SJCRH30 (cell line): ENCODE measurements around the gene NCOA1. TPM values are rescaled to one million over a fixed set of nuclear protein-coding genes. Genes with fewer than 3 reads are reported as not detected.
"Not testable (repeated sequence)": the region's sequence is repeated elsewhere in the genome, so short reads cannot be mapped to it uniquely, and the experiment has no call there.

Source experiments
- DNase-seq, 2 experiments: peaks; one replicate each; pipeline ENCODE4 v3.0.0-alpha.2; 2015 to 2020
- H3K27ac ChIP-seq: fragments of 250-450 bp; sonication (Bioruptor Pico); 2 replicates; pipeline ENCODE4 v1.5.1; 2020; ENCODE audit warnings: mild to moderate bottlenecking, moderate library complexity
- H3K27me3 ChIP-seq: fragments of 250-450 bp; sonication (Bioruptor Pico); 2 replicates; pipeline ENCODE4 v1.5.1; 2020; ENCODE audit warnings: mild to moderate bottlenecking, moderate library complexity
- H3K36me3 ChIP-seq: fragments of 250-450 bp; sonication (Bioruptor Pico); 2 replicates; pipeline ENCODE4 v1.5.1; 2020; ENCODE audit warnings: mild to moderate bottlenecking, moderate library complexity
- H3K4me1 ChIP-seq: fragments of 250-450 bp; sonication (Bioruptor Pico); 2 replicates; pipeline ENCODE4 v1.5.1; 2020; ENCODE audit warnings: mild to moderate bottlenecking, moderate library complexity
- H3K4me3 ChIP-seq: fragments of 250-450 bp; sonication (Bioruptor Pico); 2 replicates; pipeline ENCODE4 v1.5.1; 2020; ENCODE audit warnings: mild to moderate bottlenecking, moderate library complexity
- H3K9me3 ChIP-seq: fragments of 250-450 bp; sonication (Bioruptor Pico); replicated peaks from 2 replicates; pipeline ENCODE4 v1.5.1; 2020; ENCODE audit warnings: mild to moderate bottlenecking, moderate library complexity
- total RNA-seq: library from RNA; depleted of rRNA; stranded (reverse); fragments of >200 nt; shearing (Covaris generic); gene quantifications from 2 replicates; pipeline ENCODE4 v1.2.3, GENCODE V29; 2014

The NCOA1 gene
- total RNA-seq, 1 experiment from 2014 or later: 121 TPM

GRCh38 chr2:24576617-24577016, 85.6 kb downstream of the NCOA1 start:
- Histone ChIP-seq H3K9me3 (no peaks in the 10 kb centered on the region), H3K4me3 (no peak overlapping the region), H3K27ac (no peak overlapping the region), H3K4me1 (no peaks in the 10 kb centered on the region), H3K36me3 (peaks cover 48% of the 10 kb centered on the region), H3K27me3 (no peaks in the 10 kb centered on the region)
- no peak for DNase-seq

GRCh38 chr2:24577481-24577880, 86.4 kb downstream of the NCOA1 start:
- H3K27me3 ChIP-seq: no peaks in the 10 kb centered on the region
- H3K4me1 ChIP-seq: no peaks in the 10 kb centered on the region
- no peak for DNase-seq
- no peak overlapping the region for H3K27ac ChIP-seq
- H3K4me3 ChIP-seq: no peak overlapping the region
- H3K36me3 ChIP-seq: peaks cover 50% of the 10 kb centered on the region
- no peaks in the 10 kb centered on the region for H3K9me3 ChIP-seq

- no peaks in the 10 kb centered on the region for H3K27me3 ChIP-seq
- H3K27ac ChIP-seq: no peak overlapping the region
- H3K36me3 ChIP-seq: peaks cover 55% of the 10 kb centered on the region
- H3K4me1 ChIP-seq: no peaks in the 10 kb centered on the region
- no peaks in the 10 kb centered on the region for H3K9me3 ChIP-seq
- no peak for DNase-seq
- no peak overlapping the region for H3K4me3 ChIP-seq
Observed at GRCh38 chr2:24579053-24579803, 88.2 kb downstream of the NCOA1 start.

GRCh38 chr2:24580561-24580960, 89.5 kb downstream of the NCOA1 start:
- Histone ChIP-seq H3K9me3 (no peaks in the 10 kb centered on the region), H3K4me3 (no peak overlapping the region), H3K36me3 (peaks cover 55% of the 10 kb centered on the region), H3K27ac (no peak overlapping the region), H3K27me3 (no peaks in the 10 kb centered on the region), H3K4me1 (no peaks in the 10 kb centered on the region)
- DNase-seq: no peak

- H3K27ac ChIP-seq, H3K9me3 ChIP-seq, DNase-seq, H3K4me1 ChIP-seq, H3K4me3 ChIP-seq, H3K27me3 ChIP-seq: not testable (repeated sequence)
- peaks cover 53% of the 10 kb centered on the region for H3K36me3 ChIP-seq
Observed at GRCh38 chr2:24581971-24582370, 90.9 kb downstream of the NCOA1 start.

- H3K9me3 ChIP-seq: no peaks in the 10 kb centered on the region
Observed at GRCh38 chr2:24586955-24587354, 95.9 kb downstream of the NCOA1 start.

GRCh38 chr2:24588294-24588693, 97.2 kb downstream of the NCOA1 start:
- Histone ChIP-seq H3K36me3 (peaks cover 53% of the 10 kb centered on the region), H3K4me1 (no peaks in the 10 kb centered on the region), H3K27ac (no peak overlapping the region), H3K9me3 (no peaks in the 10 kb centered on the region), H3K27me3 (no peaks in the 10 kb centered on the region), H3K4me3 (no peak overlapping the region)
- DNase-seq: no peak

More at GRCh38 chr2:24586955-24587354, 95.9 kb downstream of the NCOA1 start:
- peaks cover 61% of the 10 kb centered on the region for H3K36me3 ChIP-seq
- no peak overlapping the region for H3K4me3 ChIP-seq
- H3K27me3 ChIP-seq: no peaks in the 10 kb centered on the region
- no peaks in the 10 kb centered on the region for H3K4me1 ChIP-seq
- H3K27ac ChIP-seq: no peak overlapping the region
- no peak for DNase-seq

- Histone ChIP-seq H3K27me3 (no peaks in the 10 kb centered on the region), H3K9me3 (no peaks in the 10 kb centered on the region), H3K4me3 (no peak overlapping the region), H3K4me1 (no peaks in the 10 kb centered on the region), H3K36me3 (peaks cover 40% of the 10 kb centered on the region), H3K27ac (no peak overlapping the region)
- no peak for DNase-seq
Observed at GRCh38 chr2:24592441-24593100, 101.5 kb downstream of the NCOA1 start.

GRCh38 chr2:24594283-24594682, 103.2 kb downstream of the NCOA1 start:
- H3K36me3 ChIP-seq: peaks cover 28% of the 10 kb centered on the region
- no peaks in the 10 kb centered on the region for H3K9me3 ChIP-seq
- DNase-seq: no peak
- H3K27ac ChIP-seq: no peak overlapping the region
- H3K27me3 ChIP-seq: no peaks in the 10 kb centered on the region
- H3K4me1 ChIP-seq: no peaks in the 10 kb centered on the region
- H3K4me3 ChIP-seq: no peak overlapping the region

GRCh38 chr2:24597181-24597870, 106.3 kb downstream of the NCOA1 start:
- H3K36me3 ChIP-seq: peaks cover 8% of the 10 kb centered on the region; the same call in 1 of the 2 replicates
- DNase-seq: no peak

GRCh38 chr2:24600140-24600539, 109.1 kb downstream of the NCOA1 start:
- H3K9me3 ChIP-seq, DNase-seq, H3K27ac ChIP-seq, H3K4me1 ChIP-seq, H3K4me3 ChIP-seq, H3K27me3 ChIP-seq: not testable (repeated sequence)
- peaks cover 21% of the 10 kb centered on the region for H3K36me3 ChIP-seq

More at GRCh38 chr2:24597181-24597870, 106.3 kb downstream of the NCOA1 start:
- Histone ChIP-seq H3K9me3 (no peaks in the 10 kb centered on the region), H3K4me3 (no peak overlapping the region), H3K27ac (no peak overlapping the region), H3K4me1 (no peaks in the 10 kb centered on the region), H3K27me3 (no peaks in the 10 kb centered on the region)

GRCh38 chr2:24611631-24612030, 120.6 kb downstream of the NCOA1 start:
- Histone ChIP-seq H3K4me1 (peaks cover 13% of the 10 kb centered on the region), H3K27me3 (no peaks in the 10 kb centered on the region)
- DNase-seq: no peak

GRCh38 chr2:24613154-24613814, 122.2 kb downstream of the NCOA1 start:
- peak; percentile 55 to 77 for DNase-seq
- Histone ChIP-seq H3K9me3 (peaks cover 17% of the 10 kb centered on the region), H3K27me3 (no peaks in the 10 kb centered on the region), H3K4me3 (no peak overlapping the region), H3K4me1 (peaks cover 29% of the 10 kb centered on the region), H3K27ac (no peak overlapping the region), H3K36me3 (peaks cover 6% of the 10 kb centered on the region)

More at GRCh38 chr2:24611631-24612030, 120.6 kb downstream of the NCOA1 start:
- no peak overlapping the region for H3K27ac ChIP-seq
- no peak overlapping the region for H3K4me3 ChIP-seq
- H3K9me3 ChIP-seq: peaks cover 17% of the 10 kb centered on the region
- H3K36me3 ChIP-seq: peaks cover 12% of the 10 kb centered on the region

- peaks cover 7% of the 10 kb centered on the region for H3K9me3 ChIP-seq
- peak; percentile 53 to 96 for DNase-seq
- peak overlapping the region; percentile 7; the same call in 1 of the 2 replicates for H3K4me3 ChIP-seq
- H3K36me3 ChIP-seq: peaks cover 3% of the 10 kb centered on the region
- peak overlapping the region; percentile 65 for H3K27ac ChIP-seq
- peaks cover 36% of the 10 kb centered on the region for H3K4me1 ChIP-seq
- no peaks in the 10 kb centered on the region for H3K27me3 ChIP-seq
Observed at GRCh38 chr2:24616616-24617015, 125.6 kb downstream of the NCOA1 start.
